Measurements from ENCODE around the gene SEMA5A. TPM values are rescaled to one million over a fixed set of nuclear protein-coding genes. Genes with fewer than 3 reads are reported as not detected.

SEMA5A gene
- total RNA-seq, 1 experiment from 2014 or later = 9.3 TPM

DNA sequence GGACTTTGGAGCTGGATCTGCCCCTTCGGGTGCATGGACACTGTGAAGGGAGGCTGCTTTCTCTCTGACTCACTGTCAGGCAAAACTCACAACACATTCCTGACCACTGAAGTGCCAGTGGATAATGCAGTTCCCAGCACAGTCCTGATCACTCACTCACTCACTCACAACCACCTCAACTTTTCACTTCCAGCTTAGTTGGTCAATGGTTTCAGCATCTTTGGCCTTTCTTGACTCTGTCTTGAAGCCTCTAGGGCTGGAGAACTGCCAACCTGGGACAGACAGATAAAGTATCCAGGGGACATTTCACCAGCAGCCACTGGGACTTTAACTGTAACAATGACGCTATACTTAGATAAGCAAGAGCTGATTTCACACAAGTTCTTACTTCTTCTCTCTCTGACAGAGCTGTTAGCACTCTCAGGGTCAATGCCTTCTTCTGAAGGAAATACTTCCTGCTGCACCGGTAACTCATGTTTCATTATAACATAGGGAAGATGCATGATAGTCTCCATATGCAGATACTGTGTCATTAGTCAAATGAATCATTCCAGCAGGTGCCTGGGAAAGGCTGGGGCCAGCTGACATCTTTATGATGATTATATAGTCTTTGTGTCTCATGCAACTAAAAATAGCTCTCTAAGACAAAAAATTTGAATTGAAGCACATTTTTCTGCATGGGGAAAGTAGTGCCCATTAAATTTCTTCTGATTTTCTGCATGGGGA lies 499.0 kb downstream of the SEMA5A start:
- Mint-ChIP-seq H3K27ac (no peak overlapping the region), H3K4me3 (no peak overlapping the region), H3K36me3 (peaks cover 4% of the 10 kb centered on the region; the same call in 1 of the 2 replicates), H3K27me3 (ENCODE audit: low read depth) (no peaks in the 10 kb centered on the region), H3K9me3 (no peaks in the 10 kb centered on the region), H3K4me1 (no peaks in the 10 kb centered on the region)
- no peak for DNase-seq (ENCODE audit: low spot score)
- ChIA-PET CTCF (no interaction called here), POLR2A (no interaction called here)
- no peak for ATAC-seq
- TF ChIP-seq, protein P1, sequence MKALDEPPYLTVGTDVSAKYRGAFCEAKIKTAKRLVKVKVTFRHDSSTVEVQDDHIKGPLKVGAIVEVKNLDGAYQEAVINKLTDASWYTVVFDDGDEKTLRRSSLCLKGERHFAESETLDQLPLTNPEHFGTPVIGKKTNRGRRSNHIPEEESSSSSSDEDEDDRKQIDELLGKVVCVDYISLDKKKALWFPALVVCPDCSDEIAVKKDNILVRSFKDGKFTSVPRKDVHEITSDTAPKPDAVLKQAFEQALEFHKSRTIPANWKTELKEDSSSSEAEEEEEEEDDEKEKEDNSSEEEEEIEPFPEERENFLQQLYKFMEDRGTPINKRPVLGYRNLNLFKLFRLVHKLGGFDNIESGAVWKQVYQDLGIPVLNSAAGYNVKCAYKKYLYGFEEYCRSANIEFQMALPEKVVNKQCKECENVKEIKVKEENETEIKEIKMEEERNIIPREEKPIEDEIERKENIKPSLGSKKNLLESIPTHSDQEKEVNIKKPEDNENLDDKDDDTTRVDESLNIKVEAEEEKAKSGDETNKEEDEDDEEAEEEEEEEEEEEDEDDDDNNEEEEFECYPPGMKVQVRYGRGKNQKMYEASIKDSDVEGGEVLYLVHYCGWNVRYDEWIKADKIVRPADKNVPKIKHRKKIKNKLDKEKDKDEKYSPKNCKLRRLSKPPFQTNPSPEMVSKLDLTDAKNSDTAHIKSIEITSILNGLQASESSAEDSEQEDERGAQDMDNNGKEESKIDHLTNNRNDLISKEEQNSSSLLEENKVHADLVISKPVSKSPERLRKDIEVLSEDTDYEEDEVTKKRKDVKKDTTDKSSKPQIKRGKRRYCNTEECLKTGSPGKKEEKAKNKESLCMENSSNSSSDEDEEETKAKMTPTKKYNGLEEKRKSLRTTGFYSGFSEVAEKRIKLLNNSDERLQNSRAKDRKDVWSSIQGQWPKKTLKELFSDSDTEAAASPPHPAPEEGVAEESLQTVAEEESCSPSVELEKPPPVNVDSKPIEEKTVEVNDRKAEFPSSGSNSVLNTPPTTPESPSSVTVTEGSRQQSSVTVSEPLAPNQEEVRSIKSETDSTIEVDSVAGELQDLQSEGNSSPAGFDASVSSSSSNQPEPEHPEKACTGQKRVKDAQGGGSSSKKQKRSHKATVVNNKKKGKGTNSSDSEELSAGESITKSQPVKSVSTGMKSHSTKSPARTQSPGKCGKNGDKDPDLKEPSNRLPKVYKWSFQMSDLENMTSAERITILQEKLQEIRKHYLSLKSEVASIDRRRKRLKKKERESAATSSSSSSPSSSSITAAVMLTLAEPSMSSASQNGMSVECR (CRISPR knock-in tag; IDR thresholded peaks at IDR 0.05; ENCODE audit: borderline replicate concordance) = no peak
- no peak for TF ChIP-seq RELA (CRISPR knock-in tag; IDR thresholded peaks at IDR 0.05; ENCODE audit: borderline replicate concordance)
- no peak for TF ChIP-seq ELF4 (CRISPR knock-in tag; IDR thresholded peaks at IDR 0.05; ENCODE audit: low read depth)
- TF ChIP-seq, protein P2, sequence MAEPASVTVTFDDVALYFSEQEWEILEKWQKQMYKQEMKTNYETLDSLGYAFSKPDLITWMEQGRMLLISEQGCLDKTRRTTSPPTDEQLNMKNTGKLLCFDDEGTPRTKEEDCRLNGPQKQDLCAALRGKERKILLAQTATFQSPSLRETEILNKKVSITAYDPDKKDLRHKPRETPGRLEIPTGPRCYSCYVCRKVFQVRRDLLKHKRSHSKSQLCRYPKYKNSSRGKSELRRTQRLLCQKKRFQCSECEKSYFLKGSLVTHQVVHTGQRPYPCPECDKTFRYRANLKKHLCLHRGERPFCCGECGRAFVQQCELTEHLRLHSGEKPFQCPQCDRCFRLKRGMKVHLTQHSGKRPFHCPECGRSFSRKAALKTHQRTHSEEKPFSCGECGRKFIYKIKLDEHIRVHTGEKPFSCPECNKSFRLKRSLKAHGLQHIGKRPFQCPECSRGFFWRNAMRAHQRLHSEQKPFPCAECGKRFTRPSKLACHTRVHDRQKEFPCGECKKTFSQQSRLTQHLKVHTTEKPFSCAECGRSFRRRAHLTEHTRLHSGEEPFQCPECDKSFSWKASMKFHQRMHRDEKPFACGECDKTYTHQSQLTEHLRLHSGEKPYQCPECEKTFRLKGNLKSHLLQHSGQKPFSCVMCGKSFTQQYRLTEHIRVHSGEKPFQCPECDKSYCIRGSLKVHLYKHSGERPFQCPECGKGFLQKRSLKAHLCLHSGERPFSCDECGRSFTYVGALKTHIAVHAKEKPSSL (CRISPR knock-in tag; conservative IDR thresholded peaks at IDR 0.05) = no peak

DNA sequence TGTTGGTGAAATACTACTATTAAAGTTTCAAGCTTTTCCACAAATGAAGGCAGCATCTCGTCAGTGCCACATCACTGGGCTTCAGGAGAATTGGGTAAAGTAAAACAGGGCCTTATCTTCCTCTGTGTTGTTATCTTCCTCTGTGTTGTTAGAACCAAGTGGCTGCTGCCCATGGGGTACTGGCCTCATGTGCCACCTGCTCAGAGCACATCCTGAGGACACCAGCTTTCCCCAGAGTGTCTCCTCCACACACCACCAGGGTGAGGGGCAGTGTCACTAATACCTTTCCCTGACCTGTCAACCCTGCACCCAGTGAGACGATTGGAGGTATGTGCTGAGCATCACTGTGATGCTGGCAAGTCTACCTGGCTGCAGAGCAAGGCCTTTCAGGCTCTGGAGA lies 499.9 kb downstream of the SEMA5A start:
- CTCF ChIA-PET = no interaction called here
- H3K36me3 Mint-ChIP-seq = peaks cover 4% of the 10 kb centered on the region; the same call in 1 of the 2 replicates

More for the DNA sequence above, 499.9 kb downstream of the SEMA5A start:
- Mint-ChIP-seq H3K4me1 (no peaks in the 10 kb centered on the region), H3K9me3 (no peaks in the 10 kb centered on the region), H3K4me3 (no peak overlapping the region), H3K27me3 (ENCODE audit: low read depth) (no peaks in the 10 kb centered on the region), H3K27ac (no peak overlapping the region)
- POLR2A ChIA-PET = no interaction called here
- TF ChIP-seq SP1 (CRISPR knock-in tag; conservative IDR thresholded peaks at IDR 0.05) (no peak), STAT6 (CRISPR knock-in tag; conservative IDR thresholded peaks at IDR 0.05; ENCODE audit: low read depth) (no peak), ZNF263 (CRISPR knock-in tag; IDR thresholded peaks at IDR 0.05; ENCODE audit: low read depth) (no peak), ZMAT4 (CRISPR knock-in tag; IDR thresholded peaks at IDR 0.05) (no peak), TCF7 (CRISPR knock-in tag; IDR thresholded peaks at IDR 0.05; ENCODE audit: low read depth) (no peak), GRHL2 (CRISPR knock-in tag; IDR thresholded peaks at IDR 0.05; ENCODE audit: insufficient replicate concordance, severe bottlenecking) (no peak), FOXP1 (CRISPR knock-in tag; IDR thresholded peaks at IDR 0.05; ENCODE audit: borderline replicate concordance) (no peak)
- TF ChIP-seq, protein P3, sequence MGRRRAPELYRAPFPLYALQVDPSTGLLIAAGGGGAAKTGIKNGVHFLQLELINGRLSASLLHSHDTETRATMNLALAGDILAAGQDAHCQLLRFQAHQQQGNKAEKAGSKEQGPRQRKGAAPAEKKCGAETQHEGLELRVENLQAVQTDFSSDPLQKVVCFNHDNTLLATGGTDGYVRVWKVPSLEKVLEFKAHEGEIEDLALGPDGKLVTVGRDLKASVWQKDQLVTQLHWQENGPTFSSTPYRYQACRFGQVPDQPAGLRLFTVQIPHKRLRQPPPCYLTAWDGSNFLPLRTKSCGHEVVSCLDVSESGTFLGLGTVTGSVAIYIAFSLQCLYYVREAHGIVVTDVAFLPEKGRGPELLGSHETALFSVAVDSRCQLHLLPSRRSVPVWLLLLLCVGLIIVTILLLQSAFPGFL (CRISPR knock-in tag; IDR thresholded peaks at IDR 0.05; ENCODE audit: borderline replicate concordance) = no peak
- TF ChIP-seq, protein P4, sequence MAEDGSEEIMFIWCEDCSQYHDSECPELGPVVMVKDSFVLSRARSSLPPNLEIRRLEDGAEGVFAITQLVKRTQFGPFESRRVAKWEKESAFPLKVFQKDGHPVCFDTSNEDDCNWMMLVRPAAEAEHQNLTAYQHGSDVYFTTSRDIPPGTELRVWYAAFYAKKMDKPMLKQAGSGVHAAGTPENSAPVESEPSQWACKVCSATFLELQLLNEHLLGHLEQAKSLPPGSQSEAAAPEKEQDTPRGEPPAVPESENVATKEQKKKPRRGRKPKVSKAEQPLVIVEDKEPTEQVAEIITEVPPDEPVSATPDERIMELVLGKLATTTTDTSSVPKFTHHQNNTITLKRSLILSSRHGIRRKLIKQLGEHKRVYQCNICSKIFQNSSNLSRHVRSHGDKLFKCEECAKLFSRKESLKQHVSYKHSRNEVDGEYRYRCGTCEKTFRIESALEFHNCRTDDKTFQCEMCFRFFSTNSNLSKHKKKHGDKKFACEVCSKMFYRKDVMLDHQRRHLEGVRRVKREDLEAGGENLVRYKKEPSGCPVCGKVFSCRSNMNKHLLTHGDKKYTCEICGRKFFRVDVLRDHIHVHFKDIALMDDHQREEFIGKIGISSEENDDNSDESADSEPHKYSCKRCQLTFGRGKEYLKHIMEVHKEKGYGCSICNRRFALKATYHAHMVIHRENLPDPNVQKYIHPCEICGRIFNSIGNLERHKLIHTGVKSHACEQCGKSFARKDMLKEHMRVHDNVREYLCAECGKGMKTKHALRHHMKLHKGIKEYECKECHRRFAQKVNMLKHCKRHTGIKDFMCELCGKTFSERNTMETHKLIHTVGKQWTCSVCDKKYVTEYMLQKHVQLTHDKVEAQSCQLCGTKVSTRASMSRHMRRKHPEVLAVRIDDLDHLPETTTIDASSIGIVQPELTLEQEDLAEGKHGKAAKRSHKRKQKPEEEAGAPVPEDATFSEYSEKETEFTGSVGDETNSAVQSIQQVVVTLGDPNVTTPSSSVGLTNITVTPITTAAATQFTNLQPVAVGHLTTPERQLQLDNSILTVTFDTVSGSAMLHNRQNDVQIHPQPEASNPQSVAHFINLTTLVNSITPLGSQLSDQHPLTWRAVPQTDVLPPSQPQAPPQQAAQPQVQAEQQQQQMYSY (CRISPR knock-in tag; IDR thresholded peaks at IDR 0.05) = no peak
- TF ChIP-seq, protein P5, sequence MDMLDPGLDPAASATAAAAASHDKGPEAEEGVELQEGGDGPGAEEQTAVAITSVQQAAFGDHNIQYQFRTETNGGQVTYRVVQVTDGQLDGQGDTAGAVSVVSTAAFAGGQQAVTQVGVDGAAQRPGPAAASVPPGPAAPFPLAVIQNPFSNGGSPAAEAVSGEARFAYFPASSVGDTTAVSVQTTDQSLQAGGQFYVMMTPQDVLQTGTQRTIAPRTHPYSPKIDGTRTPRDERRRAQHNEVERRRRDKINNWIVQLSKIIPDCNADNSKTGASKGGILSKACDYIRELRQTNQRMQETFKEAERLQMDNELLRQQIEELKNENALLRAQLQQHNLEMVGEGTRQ (CRISPR knock-in tag; IDR thresholded peaks at IDR 0.05) = no peak
- TF ChIP-seq, protein P6, sequence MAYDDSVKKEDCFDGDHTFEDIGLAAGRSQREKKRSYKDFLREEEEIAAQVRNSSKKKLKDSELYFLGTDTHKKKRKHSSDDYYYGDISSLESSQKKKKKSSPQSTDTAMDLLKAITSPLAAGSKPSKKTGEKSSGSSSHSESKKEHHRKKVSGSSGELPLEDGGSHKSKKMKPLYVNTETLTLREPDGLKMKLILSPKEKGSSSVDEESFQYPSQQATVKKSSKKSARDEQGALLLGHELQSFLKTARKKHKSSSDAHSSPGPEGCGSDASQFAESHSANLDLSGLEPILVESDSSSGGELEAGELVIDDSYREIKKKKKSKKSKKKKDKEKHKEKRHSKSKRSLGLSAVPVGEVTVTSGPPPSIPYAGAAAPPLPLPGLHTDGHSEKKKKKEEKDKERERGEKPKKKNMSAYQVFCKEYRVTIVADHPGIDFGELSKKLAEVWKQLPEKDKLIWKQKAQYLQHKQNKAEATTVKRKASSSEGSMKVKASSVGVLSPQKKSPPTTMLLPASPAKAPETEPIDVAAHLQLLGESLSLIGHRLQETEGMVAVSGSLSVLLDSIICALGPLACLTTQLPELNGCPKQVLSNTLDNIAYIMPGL (CRISPR knock-in tag; IDR thresholded peaks at IDR 0.05) = no peak
- DNase-seq (ENCODE audit: low spot score) = no peak
- ATAC-seq = no peak

All from WTC11 (cell line).